Body of pancreas (tissue), 4 donors: ENCODE measurements around the gene AKR1C3.

Experiments
- POLR2A ChIP-seq, 3 donors: fragments of 450-650 bp; IDR thresholded peaks; one replicate each; pipeline ENCODE4 v1.6.1; 2016; ENCODE audit warnings: antibody characterized with exemption in 3 of 3, mild to moderate bottlenecking in 2 of 3
- TF ChIP-seq, protein P1 (sequence below), 7 experiments: fragments of 450-650 bp in 4 of 7; fragments of 200-600 bp in 3 of 7; sonication (generic) in 3 of 7; IDR thresholded peaks; one replicate each; pipeline ENCODE4 v1.5.1; 2016 to 2019; ENCODE audit warnings: antibody characterized with exemption in 7 of 7

DNA sequence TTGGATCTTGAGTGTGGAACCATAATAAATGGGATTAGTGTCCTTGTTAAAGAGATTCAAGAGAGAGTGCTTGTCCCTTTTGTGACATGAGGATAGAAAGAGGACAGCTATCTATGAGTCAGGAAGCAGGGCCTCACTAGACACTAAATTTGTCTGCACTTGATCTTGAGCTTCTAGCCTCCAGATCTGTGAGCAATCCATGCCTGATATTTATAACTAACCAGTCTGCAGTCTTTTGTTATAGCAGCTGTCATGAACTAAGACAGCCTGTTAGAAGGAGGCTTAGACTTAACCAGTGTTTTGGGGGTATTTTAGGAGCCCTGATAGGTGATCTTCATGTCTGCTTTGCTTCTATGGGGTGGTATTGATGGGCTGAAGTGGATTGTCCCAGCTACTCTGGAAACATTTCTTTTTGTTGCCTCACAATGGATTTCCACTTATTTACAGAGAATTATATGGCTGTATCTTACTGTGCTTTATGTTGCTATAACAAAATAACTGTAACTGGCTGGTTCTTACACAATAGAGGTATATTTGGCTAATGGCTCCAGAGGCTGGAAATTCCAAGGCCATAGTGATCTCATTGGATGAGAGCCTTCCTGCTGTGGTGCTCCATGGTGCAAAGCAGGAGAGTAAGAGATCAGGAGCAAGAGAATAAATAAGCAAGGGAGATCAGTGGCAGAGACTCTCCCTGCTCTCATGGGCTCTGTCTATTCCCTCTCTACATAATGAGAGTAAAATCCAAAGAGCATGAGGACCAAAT is 23.4 kb upstream of the AKR1C3 start:
- TF ChIP-seq, protein P1, sequence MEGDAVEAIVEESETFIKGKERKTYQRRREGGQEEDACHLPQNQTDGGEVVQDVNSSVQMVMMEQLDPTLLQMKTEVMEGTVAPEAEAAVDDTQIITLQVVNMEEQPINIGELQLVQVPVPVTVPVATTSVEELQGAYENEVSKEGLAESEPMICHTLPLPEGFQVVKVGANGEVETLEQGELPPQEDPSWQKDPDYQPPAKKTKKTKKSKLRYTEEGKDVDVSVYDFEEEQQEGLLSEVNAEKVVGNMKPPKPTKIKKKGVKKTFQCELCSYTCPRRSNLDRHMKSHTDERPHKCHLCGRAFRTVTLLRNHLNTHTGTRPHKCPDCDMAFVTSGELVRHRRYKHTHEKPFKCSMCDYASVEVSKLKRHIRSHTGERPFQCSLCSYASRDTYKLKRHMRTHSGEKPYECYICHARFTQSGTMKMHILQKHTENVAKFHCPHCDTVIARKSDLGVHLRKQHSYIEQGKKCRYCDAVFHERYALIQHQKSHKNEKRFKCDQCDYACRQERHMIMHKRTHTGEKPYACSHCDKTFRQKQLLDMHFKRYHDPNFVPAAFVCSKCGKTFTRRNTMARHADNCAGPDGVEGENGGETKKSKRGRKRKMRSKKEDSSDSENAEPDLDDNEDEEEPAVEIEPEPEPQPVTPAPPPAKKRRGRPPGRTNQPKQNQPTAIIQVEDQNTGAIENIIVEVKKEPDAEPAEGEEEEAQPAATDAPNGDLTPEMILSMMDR (IDR thresholded peaks at IDR 0.05), result no peak
- TF ChIP-seq POLR2A (IDR thresholded peaks at IDR 0.05), result no peak
